ENCODE results near the gene SUFU.

DNA sequence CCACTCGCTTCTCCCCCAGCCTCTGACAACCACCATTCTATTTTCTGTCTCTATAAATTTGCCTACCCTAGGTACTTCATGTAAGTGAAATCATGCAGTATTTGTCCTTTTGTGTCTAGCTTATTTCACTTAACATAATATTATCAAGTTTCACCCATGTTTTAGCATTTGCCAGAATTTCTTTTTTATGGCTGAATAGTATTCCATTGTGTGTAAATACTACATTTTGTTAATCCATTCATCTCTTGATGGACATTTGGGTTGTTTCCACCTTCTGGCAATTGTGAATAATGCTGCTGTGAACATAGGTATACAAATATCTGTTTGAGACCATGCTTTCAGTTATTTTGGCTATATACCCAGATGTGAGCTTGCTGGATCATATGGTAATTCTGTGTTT lies 83.1 kb downstream of the SUFU start:
- no peak for TF ChIP-seq EZH2 (IDR thresholded peaks at IDR 0.05; ENCODE audit: borderline replicate concordance)
- TF ChIP-seq, protein P1, sequence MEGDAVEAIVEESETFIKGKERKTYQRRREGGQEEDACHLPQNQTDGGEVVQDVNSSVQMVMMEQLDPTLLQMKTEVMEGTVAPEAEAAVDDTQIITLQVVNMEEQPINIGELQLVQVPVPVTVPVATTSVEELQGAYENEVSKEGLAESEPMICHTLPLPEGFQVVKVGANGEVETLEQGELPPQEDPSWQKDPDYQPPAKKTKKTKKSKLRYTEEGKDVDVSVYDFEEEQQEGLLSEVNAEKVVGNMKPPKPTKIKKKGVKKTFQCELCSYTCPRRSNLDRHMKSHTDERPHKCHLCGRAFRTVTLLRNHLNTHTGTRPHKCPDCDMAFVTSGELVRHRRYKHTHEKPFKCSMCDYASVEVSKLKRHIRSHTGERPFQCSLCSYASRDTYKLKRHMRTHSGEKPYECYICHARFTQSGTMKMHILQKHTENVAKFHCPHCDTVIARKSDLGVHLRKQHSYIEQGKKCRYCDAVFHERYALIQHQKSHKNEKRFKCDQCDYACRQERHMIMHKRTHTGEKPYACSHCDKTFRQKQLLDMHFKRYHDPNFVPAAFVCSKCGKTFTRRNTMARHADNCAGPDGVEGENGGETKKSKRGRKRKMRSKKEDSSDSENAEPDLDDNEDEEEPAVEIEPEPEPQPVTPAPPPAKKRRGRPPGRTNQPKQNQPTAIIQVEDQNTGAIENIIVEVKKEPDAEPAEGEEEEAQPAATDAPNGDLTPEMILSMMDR (IDR thresholded peaks at IDR 0.05; ENCODE audit: poor library complexity) = no peak
